D341Med (cell line): Measurements from ENCODE around the gene FRAT1.
"Not testable (repeated sequence)": the region's sequence is repeated elsewhere in the genome, so short reads cannot be mapped to it uniquely, and the experiment has no call there.

ENCODE experiments used
- DNase-seq: peaks from one replicate; pipeline ENCODE4 v3.0.0; 2012; ENCODE audit warnings: low spot score

FRAT1 gene

GRCh38 chr10:97334370-97335175 lies 15.5 kb downstream of the FRAT1 start, which contains the start of gene FRAT2:
FRAT2 (minus strand) TSS chr10:97334729; CDS start chr10:97334572, 157 bp downstream.
- DNase-seq: peak; percentile 92

GRCh38 chr10:97335188-97335619 lies 16.1 kb downstream of the FRAT1 start:
- DNase-seq: no peak

GRCh38 chr10:97336006-97336405 lies 16.9 kb downstream of the FRAT1 start:
- DNase-seq: no peak

GRCh38 chr10:97336446-97336845 lies 17.4 kb downstream of the FRAT1 start:
- DNase-seq: no peak

GRCh38 chr10:97336942-97337831 lies 18.1 kb downstream of the FRAT1 start:
- DNase-seq: peak; percentile 47

GRCh38 chr10:97338041-97338440 lies 19.0 kb downstream of the FRAT1 start:
- DNase-seq: no peak

- no peak for DNase-seq
Measured at GRCh38 chr10:97341416-97341815, 22.3 kb downstream of the FRAT1 start.

GRCh38 chr10:97343664-97344063 lies 24.6 kb downstream of the FRAT1 start:
- DNase-seq: not testable (repeated sequence)

GRCh38 chr10:97347317-97347716 lies 28.2 kb downstream of the FRAT1 start:
- DNase-seq: no peak

- DNase-seq: no peak
Measured at GRCh38 chr10:97349752-97350513, 30.9 kb downstream of the FRAT1 start.

GRCh38 chr10:97353945-97354344 lies 34.9 kb downstream of the FRAT1 start:
- DNase-seq: no peak

GRCh38 chr10:97355571-97355975 lies 36.5 kb downstream of the FRAT1 start:
- DNase-seq: no peak

GRCh38 chr10:97356318-97356914 lies 37.3 kb downstream of the FRAT1 start:
- no peak for DNase-seq

- no peak for DNase-seq
Measured at GRCh38 chr10:97356918-97357317, 37.8 kb downstream of the FRAT1 start.

- DNase-seq: no peak
Measured at GRCh38 chr10:97358349-97358748, 39.3 kb downstream of the FRAT1 start.

GRCh38 chr10:97358781-97359180 lies 39.7 kb downstream of the FRAT1 start:
- DNase-seq: no peak

GRCh38 chr10:97360705-97361536 lies 41.9 kb downstream of the FRAT1 start:
- no peak for DNase-seq

- DNase-seq: no peak
Measured at GRCh38 chr10:97361537-97361901, 42.4 kb downstream of the FRAT1 start.

GRCh38 chr10:97362310-97363033 lies 43.4 kb downstream of the FRAT1 start:
- no peak for DNase-seq

- no peak for DNase-seq
Measured at GRCh38 chr10:97363071-97363470, 44.0 kb downstream of the FRAT1 start.
